Measurements from ENCODE around the gene TMEM231.

DNA sequence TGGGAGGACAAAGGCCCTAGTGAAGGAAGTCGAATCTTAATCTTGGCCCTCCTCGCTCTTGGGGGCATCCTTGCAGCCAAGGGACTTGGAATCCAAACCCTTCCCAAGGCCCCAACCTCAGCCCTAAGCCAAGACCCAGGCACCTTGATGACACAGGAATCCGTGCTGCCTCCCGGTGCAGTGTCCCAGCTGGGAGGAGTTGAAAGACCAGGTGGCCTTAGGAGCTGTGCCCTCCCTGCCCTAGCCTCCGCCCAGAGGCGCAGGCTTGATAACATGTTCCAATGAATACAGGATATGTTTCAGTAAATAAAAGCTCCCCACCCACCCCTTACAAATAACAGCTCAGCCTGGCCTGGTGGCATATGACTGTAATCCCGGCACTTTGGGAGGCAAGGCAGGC, 20.2 kb downstream of the TMEM231 start, which contains the start of gene CHST5:
- TF ChIP-seq, protein P1, sequence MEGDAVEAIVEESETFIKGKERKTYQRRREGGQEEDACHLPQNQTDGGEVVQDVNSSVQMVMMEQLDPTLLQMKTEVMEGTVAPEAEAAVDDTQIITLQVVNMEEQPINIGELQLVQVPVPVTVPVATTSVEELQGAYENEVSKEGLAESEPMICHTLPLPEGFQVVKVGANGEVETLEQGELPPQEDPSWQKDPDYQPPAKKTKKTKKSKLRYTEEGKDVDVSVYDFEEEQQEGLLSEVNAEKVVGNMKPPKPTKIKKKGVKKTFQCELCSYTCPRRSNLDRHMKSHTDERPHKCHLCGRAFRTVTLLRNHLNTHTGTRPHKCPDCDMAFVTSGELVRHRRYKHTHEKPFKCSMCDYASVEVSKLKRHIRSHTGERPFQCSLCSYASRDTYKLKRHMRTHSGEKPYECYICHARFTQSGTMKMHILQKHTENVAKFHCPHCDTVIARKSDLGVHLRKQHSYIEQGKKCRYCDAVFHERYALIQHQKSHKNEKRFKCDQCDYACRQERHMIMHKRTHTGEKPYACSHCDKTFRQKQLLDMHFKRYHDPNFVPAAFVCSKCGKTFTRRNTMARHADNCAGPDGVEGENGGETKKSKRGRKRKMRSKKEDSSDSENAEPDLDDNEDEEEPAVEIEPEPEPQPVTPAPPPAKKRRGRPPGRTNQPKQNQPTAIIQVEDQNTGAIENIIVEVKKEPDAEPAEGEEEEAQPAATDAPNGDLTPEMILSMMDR (IDR thresholded peaks at IDR 0.05) = no peak
- TF ChIP-seq, protein P2, sequence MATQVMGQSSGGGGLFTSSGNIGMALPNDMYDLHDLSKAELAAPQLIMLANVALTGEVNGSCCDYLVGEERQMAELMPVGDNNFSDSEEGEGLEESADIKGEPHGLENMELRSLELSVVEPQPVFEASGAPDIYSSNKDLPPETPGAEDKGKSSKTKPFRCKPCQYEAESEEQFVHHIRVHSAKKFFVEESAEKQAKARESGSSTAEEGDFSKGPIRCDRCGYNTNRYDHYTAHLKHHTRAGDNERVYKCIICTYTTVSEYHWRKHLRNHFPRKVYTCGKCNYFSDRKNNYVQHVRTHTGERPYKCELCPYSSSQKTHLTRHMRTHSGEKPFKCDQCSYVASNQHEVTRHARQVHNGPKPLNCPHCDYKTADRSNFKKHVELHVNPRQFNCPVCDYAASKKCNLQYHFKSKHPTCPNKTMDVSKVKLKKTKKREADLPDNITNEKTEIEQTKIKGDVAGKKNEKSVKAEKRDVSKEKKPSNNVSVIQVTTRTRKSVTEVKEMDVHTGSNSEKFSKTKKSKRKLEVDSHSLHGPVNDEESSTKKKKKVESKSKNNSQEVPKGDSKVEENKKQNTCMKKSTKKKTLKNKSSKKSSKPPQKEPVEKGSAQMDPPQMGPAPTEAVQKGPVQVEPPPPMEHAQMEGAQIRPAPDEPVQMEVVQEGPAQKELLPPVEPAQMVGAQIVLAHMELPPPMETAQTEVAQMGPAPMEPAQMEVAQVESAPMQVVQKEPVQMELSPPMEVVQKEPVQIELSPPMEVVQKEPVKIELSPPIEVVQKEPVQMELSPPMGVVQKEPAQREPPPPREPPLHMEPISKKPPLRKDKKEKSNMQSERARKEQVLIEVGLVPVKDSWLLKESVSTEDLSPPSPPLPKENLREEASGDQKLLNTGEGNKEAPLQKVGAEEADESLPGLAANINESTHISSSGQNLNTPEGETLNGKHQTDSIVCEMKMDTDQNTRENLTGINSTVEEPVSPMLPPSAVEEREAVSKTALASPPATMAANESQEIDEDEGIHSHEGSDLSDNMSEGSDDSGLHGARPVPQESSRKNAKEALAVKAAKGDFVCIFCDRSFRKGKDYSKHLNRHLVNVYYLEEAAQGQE (IDR thresholded peaks at IDR 0.05; ENCODE audit: insufficient read depth in 1 of 2, low read depth in 2 of 2, low read length in 1 of 2) = no peak
